HG02981 (cell line): ENCODE measurements around the gene P4HB.

ENCODE experiments used
- ATAC-seq: cut with Tn5 transposase; IDR thresholded peaks from one replicate; pipeline ENCODE4 v1.9.1; 2021; ENCODE audit warnings: mild to moderate bottlenecking, moderate library complexity; ENCODE audit not compliant: unreplicated experiment

The P4HB gene

GRCh38 chr17:81813371-81813684 lies 47.0 kb downstream of the P4HB start:
- no peak for ATAC-seq

- ATAC-seq = no peak
Observed at GRCh38 chr17:81812571-81813370, 47.6 kb downstream of the P4HB start.

GRCh38 chr17:81811705-81812570 lies 48.4 kb downstream of the P4HB start:
- ATAC-seq = no peak

DNA sequence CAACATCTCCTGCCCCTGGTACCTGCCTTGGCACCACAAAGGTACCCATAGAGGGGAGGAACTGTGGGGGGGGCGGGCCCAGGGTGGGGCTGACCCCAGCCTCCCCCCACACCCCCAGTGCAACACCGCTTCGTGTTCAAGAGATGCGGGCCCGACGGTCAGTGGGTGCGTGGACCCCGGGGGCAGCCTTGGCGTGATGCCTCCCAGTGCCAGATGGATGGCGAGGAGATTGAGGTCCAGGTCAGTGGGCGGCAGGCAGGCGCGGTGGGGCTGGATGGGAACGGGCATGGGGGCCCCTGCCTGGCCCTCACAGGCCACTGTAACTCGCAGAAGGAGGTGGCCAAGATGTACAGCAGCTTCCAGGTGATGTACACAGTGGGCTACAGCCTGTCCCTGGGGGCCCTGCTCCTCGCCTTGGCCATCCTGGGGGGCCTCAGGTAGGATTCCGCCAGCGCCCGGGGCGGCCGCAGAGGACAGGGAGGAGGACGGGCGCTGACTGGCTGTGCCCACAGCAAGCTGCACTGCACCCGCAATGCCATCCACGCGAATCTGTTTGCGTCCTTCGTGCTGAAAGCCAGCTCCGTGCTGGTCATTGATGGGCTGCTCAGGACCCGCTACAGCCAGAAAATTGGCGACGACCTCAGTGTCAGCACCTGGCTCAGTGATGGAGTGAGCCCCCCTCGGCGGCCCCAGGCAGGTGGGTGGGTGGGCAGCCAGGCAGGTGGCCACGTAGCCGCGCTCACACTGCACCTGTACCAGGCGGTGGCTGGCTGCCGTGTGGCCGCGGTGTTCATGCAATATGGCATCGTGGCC lies 49.2 kb downstream of the P4HB start:
- ATAC-seq = no peak

DNA sequence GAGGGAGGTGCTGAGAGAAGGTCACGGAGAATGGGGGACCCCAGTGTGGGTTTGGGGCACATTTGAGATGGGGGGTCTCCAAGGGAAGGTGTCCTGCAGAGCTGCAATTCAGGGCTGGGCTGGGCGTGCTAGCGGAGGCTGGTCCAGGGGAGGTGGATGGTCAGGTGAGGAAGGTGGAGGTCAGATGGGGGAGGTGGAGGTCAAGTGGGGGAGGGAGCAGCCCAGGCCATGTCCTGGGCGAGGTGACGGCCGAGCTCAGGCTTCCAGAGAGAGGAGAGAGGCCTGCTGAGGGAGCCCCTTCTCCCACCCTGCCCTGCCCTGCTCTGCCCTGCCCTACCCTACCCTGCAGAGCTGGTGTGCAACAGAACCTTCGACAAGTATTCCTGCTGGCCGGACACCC lies 49.9 kb downstream of the P4HB start:
- ATAC-seq = no peak

DNA sequence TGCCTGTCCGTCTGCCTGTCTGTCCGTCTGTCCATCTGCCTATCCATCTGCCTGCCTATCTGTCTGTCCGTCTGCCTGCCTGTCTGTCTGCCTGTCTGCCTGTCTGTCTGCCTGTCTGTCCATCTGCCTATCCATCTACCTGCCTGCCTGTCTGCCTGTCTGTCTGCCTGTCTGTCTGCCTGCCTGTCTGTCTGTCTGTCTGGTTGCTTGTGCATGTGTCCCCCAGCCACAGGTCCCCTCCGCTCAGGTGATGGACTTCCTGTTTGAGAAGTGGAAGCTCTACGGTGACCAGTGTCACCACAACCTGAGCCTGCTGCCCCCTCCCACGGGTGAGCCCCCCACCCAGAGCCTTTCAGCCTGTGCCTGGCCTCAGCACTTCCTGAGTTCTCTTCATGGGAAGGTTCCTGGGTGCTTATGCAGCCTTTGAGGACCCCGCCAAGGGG lies 50.8 kb downstream of the P4HB start:
- no peak for ATAC-seq

DNA sequence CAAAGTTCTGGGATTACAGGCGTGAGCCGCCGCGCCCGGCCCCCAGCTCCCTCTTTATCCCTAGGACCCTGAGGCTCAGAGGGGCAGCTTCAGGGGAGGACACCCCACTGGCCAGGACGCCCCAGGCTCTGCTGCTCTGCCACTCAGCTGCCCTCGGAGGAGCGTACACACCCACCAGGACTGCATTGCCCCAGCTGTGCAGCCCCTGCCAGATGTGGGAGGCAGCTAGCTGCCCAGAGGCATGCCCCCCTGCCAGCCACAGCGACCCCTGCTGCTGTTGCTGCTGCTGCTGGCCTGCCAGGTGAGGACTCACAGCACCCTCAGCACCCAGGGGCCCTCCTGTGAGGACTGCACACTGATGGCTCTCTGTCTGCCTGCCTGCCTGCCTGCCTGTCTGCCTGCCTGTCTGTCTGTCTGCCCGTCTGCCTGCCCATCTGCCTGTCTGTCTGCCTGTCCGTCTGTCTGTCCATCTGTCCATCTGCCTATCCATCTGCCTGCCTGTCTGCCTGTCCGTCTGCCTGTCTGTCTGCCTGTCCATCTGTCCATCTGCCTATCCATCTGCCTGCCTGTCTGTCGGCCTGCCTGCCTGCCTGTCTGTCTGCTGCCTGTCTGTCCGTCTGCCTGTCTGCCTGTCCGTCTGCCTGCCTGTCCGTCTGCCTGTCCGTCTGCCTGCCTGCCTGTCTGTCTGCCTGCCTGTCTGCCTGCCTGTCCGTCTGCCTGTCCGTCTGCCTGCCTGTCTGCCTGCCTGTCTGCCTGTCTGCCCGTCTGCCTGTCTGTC lies 51.4 kb downstream of the P4HB start:
- ATAC-seq = no peak

- ATAC-seq = no peak
Observed at GRCh38 chr17:81807839-81808238, 52.5 kb downstream of the P4HB start.

DNA sequence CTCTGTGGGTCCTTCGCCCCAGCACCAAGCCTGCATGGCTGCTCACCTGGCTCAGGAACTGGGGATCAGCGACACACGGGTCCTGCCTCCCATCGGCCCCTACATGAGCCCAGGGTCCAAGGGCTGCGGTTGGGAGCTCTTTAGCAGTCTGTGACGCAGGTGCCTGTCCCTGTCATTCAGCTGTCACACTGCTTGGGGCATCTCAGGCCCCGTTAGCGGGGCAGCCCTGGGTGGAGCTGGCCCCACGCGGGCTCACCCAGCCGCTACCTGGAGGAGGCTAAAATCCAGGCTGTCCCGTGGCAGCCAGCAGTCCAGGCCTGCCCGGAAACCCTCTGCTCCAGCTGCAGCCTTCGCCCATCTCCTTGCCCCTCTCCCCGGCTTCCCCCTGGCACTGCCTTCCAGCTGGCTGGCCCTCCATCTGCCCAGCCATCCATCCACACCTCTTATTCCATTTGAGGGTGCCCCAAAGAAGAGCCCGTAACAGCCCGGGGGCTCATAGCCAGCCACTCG lies 53.1 kb downstream of the P4HB start:
- no peak for ATAC-seq

DNA sequence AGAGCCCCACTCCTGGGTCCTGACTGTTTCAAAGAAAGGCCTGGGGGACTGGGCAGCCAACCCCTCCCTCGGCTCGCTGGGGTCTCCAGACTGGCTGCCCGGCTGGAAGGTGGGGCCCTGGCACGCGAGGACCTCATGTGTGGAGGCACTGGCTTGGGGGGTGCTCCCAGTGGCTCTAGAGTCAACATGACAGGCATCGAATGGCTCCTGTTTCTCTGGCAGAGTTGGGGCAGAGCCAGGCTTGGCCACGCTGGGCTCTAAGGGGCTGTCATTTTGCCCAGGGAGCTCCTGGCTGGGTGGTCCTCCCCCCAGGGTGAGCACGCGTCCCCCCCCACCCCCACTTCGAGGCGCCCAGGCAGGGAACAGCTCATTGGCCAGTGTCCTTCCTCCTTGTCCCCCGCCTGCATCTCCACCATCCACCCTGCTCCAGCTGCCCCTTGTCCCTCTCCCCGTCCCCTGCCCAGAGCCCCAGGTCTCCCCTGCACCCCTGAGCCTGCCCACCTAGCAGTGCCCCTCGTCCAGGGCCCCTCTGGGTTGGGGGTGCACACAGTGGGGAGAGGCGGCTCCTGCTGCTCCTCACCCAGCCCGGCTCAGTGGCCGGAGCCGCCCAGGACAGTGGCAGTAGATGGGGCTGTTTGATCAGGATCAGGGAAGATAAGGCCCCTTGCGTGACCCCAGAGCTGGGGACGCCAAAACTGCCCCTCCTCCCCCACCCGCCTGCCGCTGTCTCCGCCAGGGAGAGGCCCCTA lies 53.7 kb downstream of the P4HB start:
- ATAC-seq = no peak

DNA sequence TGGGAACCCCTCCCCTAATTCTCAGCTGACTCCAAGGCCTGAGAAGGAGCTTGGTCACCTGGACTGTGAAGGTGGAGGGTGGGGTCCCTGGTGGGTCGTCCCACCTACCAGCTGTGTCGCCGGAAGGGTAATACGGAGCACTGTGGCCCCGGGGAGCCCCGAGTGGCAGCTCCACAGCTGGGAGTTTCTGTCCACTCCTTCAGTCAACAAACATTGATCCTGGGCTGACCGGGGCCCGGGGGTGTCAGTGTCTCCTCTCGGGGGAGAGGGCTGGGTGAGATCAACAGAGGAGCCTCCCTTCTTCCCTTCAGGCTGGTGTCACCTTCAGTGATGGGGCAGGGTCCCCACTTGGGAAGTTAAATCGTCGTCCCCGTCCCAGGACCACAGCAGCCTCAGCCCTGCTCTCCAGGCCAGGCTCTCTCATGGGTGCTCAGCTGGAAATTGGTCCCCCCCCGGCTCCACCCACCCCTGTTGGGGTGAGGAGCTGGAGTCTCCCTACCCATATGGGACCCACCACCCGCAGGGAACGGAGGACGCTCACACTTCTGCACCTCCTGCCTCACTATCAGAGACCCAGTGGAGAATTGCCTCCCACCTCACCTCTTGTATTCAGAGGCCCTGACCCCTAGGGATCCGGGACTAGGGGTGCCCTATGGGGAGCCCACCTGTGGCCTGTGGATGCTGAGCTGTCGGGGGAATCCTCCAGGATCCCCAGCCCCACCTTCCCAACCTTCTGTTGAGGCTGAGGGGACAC lies 54.5 kb downstream of the P4HB start:
- no peak for ATAC-seq

- no peak for ATAC-seq
Observed at GRCh38 chr17:81804559-81805399, 55.6 kb downstream of the P4HB start.

DNA sequence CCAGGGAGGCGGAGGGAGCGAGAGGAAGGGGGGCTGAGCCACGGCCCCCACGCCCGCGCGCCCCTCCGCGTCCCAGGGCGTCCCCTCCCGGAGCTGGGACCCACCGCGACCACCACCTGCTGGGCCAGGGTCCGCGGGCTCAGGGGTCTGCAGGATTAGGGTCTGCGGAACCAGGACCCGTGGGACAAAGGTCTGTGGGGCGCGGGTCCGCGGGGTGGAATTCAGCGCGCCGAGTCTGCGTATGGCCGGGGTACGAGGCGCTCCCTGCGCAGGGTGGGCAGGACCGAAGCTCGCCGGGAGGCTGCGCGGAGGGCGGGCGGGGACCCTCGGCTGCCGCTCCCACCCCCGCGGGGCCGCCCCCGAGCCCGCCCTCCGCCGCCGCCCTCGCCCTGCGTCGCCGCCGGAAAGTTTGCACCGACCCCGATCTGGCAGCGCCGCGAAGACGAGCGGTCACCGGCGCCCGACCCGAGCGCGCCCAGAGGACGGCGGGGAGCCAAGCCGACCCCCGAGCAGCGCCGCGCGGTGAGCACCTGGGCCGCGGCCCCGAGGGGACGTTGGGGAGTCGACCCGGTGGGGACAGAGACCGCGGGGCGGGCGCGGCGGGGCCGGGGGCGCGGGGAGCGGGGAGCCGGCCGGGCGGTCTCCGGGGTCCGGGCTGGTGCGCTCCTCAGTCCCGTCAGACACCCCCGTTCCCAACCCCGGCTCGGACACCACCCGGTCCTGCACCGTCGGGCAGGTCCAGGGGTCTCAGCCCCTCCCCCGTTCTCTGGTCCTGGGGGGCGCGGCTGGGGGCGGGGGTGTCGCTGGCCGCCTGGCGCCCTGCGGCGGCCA lies 56.4 kb downstream of the P4HB start, which contains the start of gene GCGR:
GCGR (plus strand) TSS at position 423 of the 831 bp plus-strand sequence. CDS start 4,869 bp downstream, outside the sequence.
- no peak for ATAC-seq

DNA sequence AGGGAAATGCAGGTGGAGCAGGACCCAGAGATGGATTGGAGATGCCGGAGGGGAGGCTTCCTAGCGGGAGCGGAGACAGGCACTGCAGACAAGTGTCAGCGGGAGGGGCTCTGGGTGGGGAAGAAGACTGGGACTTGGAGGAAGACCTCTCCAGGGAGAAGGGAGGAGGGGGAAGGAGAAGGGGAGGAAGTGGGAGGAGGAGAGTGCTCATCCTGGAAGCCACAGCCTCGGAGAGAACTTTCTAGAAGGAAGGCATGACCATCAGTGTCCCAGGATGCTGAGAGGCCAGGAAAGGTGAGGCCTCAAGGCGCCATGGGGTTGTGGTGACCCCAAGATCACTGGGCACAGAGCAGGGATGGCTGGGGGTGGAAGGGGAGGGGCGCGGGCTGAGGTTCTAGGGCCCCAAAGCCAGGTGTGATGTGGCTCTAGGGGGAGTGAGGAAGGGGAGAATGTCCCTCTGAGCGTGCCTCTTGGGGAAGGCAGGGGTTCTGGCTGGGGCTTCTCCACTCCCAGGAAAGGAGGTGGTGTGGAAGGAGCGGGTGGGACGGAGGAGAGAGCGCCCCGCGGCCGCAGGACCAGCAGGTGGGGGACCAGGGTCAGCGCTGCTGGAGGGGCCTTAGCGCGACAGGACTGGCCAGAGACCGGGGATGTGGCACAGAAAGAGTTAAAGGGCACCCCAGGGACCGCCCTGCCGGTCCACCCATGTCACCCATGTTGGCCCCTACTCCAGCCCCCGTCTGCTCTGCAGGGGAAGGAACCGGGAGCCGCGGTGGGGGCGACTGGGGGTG lies 57.3 kb downstream of the P4HB start:
- no peak for ATAC-seq

GRCh38 chr17:81802048-81802758 lies 58.1 kb downstream of the P4HB start:
- no peak for ATAC-seq

DNA sequence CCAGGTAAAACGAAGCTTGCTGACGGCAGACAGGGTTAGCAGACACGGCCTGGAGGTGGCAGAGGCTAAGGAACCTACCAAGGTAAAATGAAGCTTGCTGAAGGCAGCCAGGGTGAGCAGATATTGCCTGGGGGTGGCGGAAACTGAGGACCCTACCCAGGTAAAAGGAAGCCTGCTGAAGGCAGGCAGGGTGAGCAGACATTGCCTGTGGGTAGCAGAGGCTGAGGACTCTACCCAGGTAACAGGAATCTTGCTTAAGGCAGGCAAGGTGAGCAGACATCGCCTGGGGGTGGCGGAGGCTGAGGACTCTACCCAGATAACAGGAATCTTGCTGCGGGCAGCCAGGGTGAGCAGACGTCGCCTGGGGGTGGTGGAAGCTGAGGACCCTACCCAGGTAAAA lies 59.0 kb downstream of the P4HB start:
- ATAC-seq = no peak
